Fibroblast of skin of right quadriceps (primary cell): ENCODE measurements around the gene NR2F1-AS1.
"Not testable (repeated sequence)": the region's sequence is repeated elsewhere in the genome, so short reads cannot be mapped to it uniquely, and the experiment has no call there.

Source experiments
- DNase-seq: peaks from one replicate; pipeline ENCODE4 v3.0.0-alpha.2; 2013

NR2F1-AS1 gene

GRCh38 chr5:93512799-93513198, 68.2 kb downstream of the NR2F1-AS1 start:
- peak; percentile 89 for DNase-seq

- no peak for DNase-seq
Measured at GRCh38 chr5:93511445-93511844, 69.6 kb downstream of the NR2F1-AS1 start.

DNA sequence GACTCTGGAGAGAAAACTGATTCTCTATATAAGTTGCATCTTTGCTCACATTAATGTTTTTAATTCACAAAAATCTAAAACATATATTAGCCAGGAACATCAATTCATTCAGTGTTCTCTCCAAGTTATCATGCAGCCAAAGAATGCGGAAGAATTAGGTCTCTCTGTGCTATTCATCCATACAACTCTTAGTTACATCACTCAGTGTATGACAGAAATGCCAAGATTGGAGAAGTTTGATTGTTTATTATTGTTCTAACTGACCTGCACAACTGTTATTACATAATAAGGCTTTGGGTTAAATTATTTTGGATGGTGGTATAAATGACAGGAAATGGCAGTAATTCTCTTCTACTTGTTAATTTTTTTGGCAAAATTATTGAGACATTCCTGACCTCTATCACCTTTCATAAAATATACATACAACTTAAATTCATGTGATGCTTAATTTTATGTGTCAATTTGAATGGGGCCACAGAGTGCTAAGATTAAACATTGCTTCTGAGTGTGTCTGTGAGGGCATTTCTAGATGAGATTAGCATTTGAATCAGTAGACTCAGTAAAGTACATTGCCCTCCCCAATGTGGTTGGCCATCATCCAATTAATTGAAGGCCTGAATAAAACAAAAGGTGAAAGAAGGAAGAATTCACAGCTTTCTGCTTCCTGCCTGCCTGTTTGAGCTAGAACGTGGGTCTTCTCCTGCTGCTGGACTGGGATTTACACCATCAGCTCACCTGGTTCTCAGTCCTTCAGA, 70.2 kb downstream of the NR2F1-AS1 start:
- peak; percentile 14 for DNase-seq

GRCh38 chr5:93505553-93505952, 75.5 kb downstream of the NR2F1-AS1 start:
- not testable (repeated sequence) for DNase-seq

- peak; percentile 96 for DNase-seq
Measured at GRCh38 chr5:93503598-93504067, 77.4 kb downstream of the NR2F1-AS1 start.

- DNase-seq: no peak
Measured at GRCh38 chr5:93497096-93497495, 83.9 kb downstream of the NR2F1-AS1 start.

DNA sequence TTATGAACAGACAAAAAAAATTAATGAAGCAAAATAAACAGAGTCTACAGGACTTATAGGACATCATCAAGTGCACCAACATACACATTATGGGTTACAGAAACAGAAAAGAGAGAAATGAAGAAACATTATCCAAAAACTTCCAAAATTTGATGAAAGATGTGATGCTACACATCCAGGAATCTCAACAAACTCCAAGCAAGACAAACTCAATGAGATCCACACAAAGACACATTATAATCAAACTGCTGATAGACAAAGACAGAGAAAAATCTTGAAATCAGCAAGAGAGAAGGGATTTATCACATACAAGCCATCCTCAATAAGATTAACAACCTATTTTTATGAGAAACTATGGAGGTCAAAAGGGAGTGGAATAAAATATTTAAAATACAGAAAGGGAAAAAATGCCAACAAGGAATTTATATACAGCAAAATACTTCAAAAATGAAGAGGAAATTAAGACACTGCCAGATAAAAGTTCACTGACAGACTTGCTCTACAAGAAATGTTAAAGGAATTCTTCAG, 101.0 kb downstream of the NR2F1-AS1 start:
- no peak for DNase-seq

DNA sequence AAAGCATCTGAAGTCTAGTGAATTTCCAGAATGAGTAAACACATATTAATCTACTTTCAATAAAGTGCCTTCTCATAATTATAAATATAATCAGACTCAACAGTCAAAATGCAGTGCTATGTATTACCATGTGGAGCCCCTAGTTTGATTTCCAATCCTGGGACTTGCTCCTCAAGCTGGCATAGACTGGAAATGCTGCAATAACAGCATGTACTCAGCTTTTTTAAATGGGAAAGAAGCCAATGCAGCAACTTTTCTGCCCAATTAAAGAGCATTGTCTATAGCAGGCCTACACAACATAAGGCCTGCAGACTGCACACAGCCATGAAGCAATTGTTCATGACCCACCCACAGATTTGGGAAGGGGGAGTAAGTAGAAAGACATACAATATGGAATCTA, 103.2 kb downstream of the NR2F1-AS1 start:
- no peak for DNase-seq

DNA sequence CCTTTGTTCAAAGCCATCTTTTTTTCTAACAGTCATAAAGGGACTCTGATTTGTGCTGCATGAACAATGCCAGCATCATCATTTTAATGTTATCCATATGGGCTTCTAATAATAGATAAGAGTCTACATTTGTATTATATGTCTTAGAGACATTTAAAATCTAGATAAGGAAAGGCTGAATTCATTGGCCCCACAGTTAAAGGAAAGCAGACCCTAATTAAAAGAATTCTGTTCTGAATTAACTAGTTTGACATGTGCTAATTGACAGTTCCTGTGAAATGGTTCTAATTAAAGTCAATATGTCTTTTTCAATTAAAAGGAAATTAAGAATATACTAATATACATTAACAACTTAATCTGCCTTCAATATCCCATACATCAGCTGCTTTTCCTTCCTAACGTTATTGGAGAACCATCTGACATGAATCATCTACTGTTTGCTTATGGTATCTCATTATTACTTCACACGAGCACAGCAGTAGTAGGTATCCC, 104.7 kb downstream of the NR2F1-AS1 start:
- peak; percentile 10 for DNase-seq

GRCh38 chr5:93462916-93463315, 118.1 kb downstream of the NR2F1-AS1 start:
- no peak for DNase-seq

GRCh38 chr5:93461756-93462155, 119.3 kb downstream of the NR2F1-AS1 start:
- DNase-seq: peak; percentile 47

- DNase-seq: no peak
Measured at GRCh38 chr5:93460286-93460685, 120.7 kb downstream of the NR2F1-AS1 start.

GRCh38 chr5:93456796-93457195, 124.2 kb downstream of the NR2F1-AS1 start:
- not testable (repeated sequence) for DNase-seq

DNA sequence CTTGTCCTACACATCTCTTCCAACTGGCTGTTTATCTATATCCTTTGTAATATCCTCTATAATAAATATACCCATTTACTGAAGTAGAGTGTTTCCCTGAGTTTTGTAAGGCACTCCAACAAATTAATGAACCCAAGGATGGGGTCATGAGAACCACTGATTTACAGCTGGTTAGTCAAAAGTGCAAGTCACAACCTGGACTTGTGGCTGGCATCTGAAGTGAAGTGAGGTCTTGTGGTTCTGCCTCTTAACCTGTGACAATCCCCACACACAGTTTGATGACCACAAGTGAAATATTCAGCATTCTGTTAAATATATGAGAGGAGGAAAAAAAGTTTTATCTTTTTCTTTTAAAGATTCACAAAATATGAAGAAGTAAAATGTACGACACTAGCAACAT, 126.1 kb downstream of the NR2F1-AS1 start:
- no peak for DNase-seq

- no peak for DNase-seq
Measured at GRCh38 chr5:93452255-93452654, 128.8 kb downstream of the NR2F1-AS1 start.

DNA sequence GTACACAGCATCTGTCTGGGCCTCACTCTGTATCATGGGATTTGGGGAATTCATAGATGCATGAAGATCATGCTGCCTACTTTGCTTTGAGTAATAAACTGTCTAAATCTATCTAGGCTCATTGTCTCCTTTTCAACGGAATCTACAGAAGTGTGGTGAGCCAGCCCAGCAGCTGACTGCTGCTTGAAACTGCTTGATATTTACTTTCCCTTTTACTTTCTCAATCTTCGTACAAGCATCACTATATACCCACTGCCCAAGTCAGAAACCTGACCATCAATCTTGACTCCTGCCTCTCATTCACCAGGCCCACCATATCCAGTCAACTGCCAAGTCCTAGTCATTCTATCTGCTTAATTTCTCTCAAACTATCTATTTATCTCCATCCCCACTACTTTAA, 142.9 kb downstream of the NR2F1-AS1 start:
- no peak for DNase-seq

- DNase-seq: no peak
Measured at GRCh38 chr5:93436083-93436482, 144.9 kb downstream of the NR2F1-AS1 start.

GRCh38 chr5:93433422-93433821, 147.6 kb downstream of the NR2F1-AS1 start:
- peak; percentile 48 for DNase-seq

GRCh38 chr5:93431250-93431649, 149.8 kb downstream of the NR2F1-AS1 start:
- peak; percentile 13 for DNase-seq

DNA sequence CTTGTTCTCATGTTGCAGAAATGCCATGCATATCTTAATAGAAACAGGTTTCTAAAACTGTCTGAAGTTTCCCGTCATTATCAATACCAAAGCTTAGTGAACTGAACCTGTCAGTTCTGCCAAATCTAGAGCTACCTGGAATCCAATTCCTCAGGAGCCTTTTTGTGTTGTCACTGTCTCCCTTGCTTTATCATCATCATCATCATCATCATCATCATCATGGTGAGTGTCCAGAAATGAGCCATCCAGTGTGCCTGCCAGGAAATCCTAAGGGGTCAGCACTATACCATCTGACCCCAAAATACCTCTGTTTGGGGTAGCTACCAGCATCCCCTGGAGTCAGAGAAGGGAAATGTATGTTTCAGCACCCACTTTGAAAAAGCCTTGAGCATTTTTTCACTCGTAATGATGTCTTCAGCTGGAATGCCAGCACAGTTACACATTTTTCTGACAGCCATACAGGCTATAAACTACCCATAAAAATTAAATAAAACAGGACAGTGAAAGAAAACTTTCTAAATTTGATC, 150.3 kb downstream of the NR2F1-AS1 start:
- no peak for DNase-seq

GRCh38 chr5:93430118-93430517, 150.9 kb downstream of the NR2F1-AS1 start:
- DNase-seq: no peak

- DNase-seq: peak; percentile 12
Measured at GRCh38 chr5:93428868-93429267, 152.2 kb downstream of the NR2F1-AS1 start.

DNA sequence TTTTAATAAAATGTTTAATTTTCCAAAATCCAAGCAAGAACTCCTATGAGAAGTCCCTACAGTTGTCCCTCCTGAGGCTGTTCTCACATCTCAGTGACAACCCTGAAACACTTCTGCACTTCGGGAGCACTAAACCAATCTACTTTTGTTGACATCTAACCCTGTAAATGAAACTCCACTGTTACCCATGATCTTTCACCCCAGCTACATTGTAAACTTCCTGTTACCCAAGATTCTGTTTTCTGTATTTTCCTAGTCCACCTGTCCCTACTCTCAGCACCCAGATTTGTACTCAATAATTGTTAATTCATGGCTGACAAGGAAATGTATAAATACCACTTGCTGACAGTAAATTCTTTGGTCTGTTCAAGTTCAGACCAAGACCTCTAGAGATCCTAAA, 153.7 kb downstream of the NR2F1-AS1 start:
- no peak for DNase-seq

GRCh38 chr5:93425096-93425495, 155.9 kb downstream of the NR2F1-AS1 start:
- no peak for DNase-seq
